Parathyroid adenoma (tissue), 2 donors: ENCODE results near the gene VANGL2.

Experiments used
- H2AFZ ChIP-seq: fragments of 300-600 bp; sonication (generic); one replicate; pipeline ENCODE4 v1.7.0; 2017; ENCODE audit warnings: antibody characterized with exemption, mild to moderate bottlenecking
- H3K27ac ChIP-seq: fragments of 300-600 bp; sonication (generic); one replicate; pipeline ENCODE4 v1.7.0; 2017
- H3K27me3 ChIP-seq: fragments of 300-600 bp; sonication (generic); one replicate; pipeline ENCODE4 v1.7.0; 2017; ENCODE audit warnings: low read length; ENCODE audit not compliant: control insufficient read depth, insufficient read depth
- H3K36me3 ChIP-seq: fragments of 300-600 bp; sonication (generic); one replicate; pipeline ENCODE4 v1.7.0; 2017; ENCODE audit warnings: low read length; ENCODE audit not compliant: control insufficient read depth, insufficient read depth
- H3K4me1 ChIP-seq: fragments of 300-600 bp; sonication (generic); one replicate; pipeline ENCODE4 v1.7.0; 2017; ENCODE audit warnings: control low read depth
- H3K4me2 ChIP-seq: fragments of 300-600 bp; sonication (generic); one replicate; pipeline ENCODE4 v1.7.0; 2017; ENCODE audit warnings: low read length
- H3K4me3 ChIP-seq: fragments of 300-600 bp; sonication (generic); one replicate; pipeline ENCODE4 v1.7.0; 2017; ENCODE audit warnings: low read depth, low read length
- H3K79me2 ChIP-seq: fragments of 300-600 bp; sonication (generic); one replicate; pipeline ENCODE4 v1.7.0; 2017; ENCODE audit warnings: control low read depth
- H3K9ac ChIP-seq: fragments of 300-600 bp; sonication (generic); one replicate; pipeline ENCODE4 v1.7.0; 2017; ENCODE audit warnings: mild to moderate bottlenecking
- H3K9me3 ChIP-seq: fragments of 300-600 bp; sonication (generic); one replicate; pipeline ENCODE4 v1.7.0; 2017; ENCODE audit warnings: low read length; ENCODE audit not compliant: control insufficient read depth
- CTCF ChIP-seq: fragments of 300-600 bp; sonication (generic); IDR thresholded peaks from one replicate; pipeline ENCODE4 v1.7.0; 2017; ENCODE audit warnings: antibody characterized with exemption, mild to moderate bottlenecking
- donor health status: primary hyperparathyroidism.

VANGL2 gene

GRCh38 chr1:160363951-160364735, 36.2 kb upstream of the VANGL2 start:
- Histone ChIP-seq H3K4me2 (no peak overlapping the region), H3K9me3 (no peaks in the 10 kb centered on the region), H3K27me3 (no peaks in the 10 kb centered on the region), H3K4me3 (no peak overlapping the region), H3K4me1 (no peaks in the 10 kb centered on the region), H3K9ac (no peak overlapping the region), H2AFZ (no peak overlapping the region), H3K79me2 (no peaks in the 10 kb centered on the region), H3K27ac (no peak overlapping the region), H3K36me3 (no peaks in the 10 kb centered on the region)
- no peak for TF ChIP-seq CTCF

DNA sequence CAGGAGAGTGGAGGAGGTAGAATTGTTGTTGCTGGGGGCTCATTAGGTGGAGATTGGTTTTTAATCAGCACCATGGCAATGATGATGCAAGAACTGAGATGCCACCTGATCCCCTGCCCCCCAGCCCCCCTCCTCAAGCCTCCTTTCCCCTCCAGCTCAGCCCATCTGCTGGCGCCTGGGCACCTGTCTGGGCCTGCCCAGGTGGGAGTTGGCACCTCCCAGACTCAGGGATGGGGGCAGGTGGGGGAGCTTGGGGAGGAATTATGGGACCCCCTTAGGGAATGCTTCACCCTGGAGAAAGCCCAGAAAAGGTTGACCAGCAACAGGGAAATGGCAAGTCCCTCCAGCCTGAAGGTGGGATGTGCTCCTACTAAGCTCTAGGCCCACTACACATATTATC, 35.0 kb upstream of the VANGL2 start:
- Histone ChIP-seq H3K4me1 (no peaks in the 10 kb centered on the region), H2AFZ (no peak overlapping the region), H3K27ac (no peak overlapping the region), H3K9ac (no peak overlapping the region), H3K4me2 (no peak overlapping the region), H3K4me3 (no peak overlapping the region), H3K9me3 (no peaks in the 10 kb centered on the region), H3K36me3 (no peaks in the 10 kb centered on the region), H3K27me3 (no peaks in the 10 kb centered on the region), H3K79me2 (no peaks in the 10 kb centered on the region)
- TF ChIP-seq CTCF: no peak

- no peak within 1 kb of the TSS for H3K27ac ChIP-seq
- no peak within 1 kb of the TSS for H2AFZ ChIP-seq
- H3K9me3 ChIP-seq: no peaks in the 10 kb centered on the region
- H3K4me2 ChIP-seq: no peak within 1 kb of the TSS
- no peaks in the 10 kb centered on the region for H3K4me1 ChIP-seq
- H3K79me2 ChIP-seq: no peaks in the 10 kb centered on the region
- TF ChIP-seq CTCF: no peak
- no peaks in the 10 kb centered on the region for H3K36me3 ChIP-seq
- no peak within 1 kb of the TSS for H3K9ac ChIP-seq
- no peaks in the 10 kb centered on the region for H3K27me3 ChIP-seq
- no peak within 1 kb of the TSS for H3K4me3 ChIP-seq
Observed at GRCh38 chr1:160366731-160367515, 33.4 kb upstream of the VANGL2 start, which contains the start of gene NHLH1. TSS of gene NHLH1 (plus strand) at chr1:160367071. CDS start at chr1:160370732, 3,661 bp downstream.

- TF ChIP-seq CTCF: no peak
- Histone ChIP-seq H3K27ac (no peak overlapping the region), H3K9ac (no peak overlapping the region), H3K36me3 (no peaks in the 10 kb centered on the region), H3K4me1 (no peaks in the 10 kb centered on the region), H3K79me2 (no peaks in the 10 kb centered on the region), H3K4me2 (no peak overlapping the region), H3K4me3 (no peak overlapping the region), H2AFZ (no peak overlapping the region), H3K9me3 (no peaks in the 10 kb centered on the region), H3K27me3 (no peaks in the 10 kb centered on the region)
Observed at GRCh38 chr1:160367516-160367900, 32.9 kb upstream of the VANGL2 start.
